GM12891 (cell line): Measurements from ENCODE around the gene RRBP1.

ENCODE experiments used
- PAX5 ChIP-seq: IDR thresholded peaks from 2 replicates; pipeline ENCODE4 v1.6.1; 2011; ENCODE audit warnings: low read length, moderate library complexity, mild to moderate bottlenecking; ENCODE audit not compliant: insufficient read depth, severe bottlenecking
- POLR2A ChIP-seq: IDR thresholded peaks from 2 replicates; pipeline ENCODE4 v1.6.1; 2011; ENCODE audit warnings: low read depth, low read length, control low read depth
- POLR2AphosphoS5 ChIP-seq: IDR thresholded peaks from 2 replicates; pipeline ENCODE4 v1.6.1; 2011; ENCODE audit warnings: low read depth, low read length, control low read depth
- POU2F2 ChIP-seq: IDR thresholded peaks from 2 replicates; pipeline ENCODE4 v1.6.1; 2011; ENCODE audit warnings: low read depth, mild to moderate bottlenecking, control low read depth, low read length, moderate library complexity
- SPI1 ChIP-seq: IDR thresholded peaks from 2 replicates; pipeline ENCODE4 v1.6.1; 2011; ENCODE audit warnings: low read depth, low read length, control low read depth
- TAF1 ChIP-seq: IDR thresholded peaks from 2 replicates; pipeline ENCODE4 v1.6.1; 2011; ENCODE audit warnings: low read depth, low read length, control low read depth

- no peak for TF ChIP-seq POLR2AphosphoS5
- TF ChIP-seq POLR2A: no peak
- TF ChIP-seq PAX5: no peak
- no peak for TF ChIP-seq SPI1
- TF ChIP-seq TAF1: no peak
- no peak for TF ChIP-seq POU2F2
Observed at GRCh38 chr20:17671565-17671964, 10.5 kb downstream of the RRBP1 start.
